NCI-H748 treated with DMSO at 0.1 percent for 48 hours (cell line): ENCODE measurements around the gene CPA1.
A peak's percentile ranks its signal among the peaks of the same experiment; 100 is the strongest.

Experiments
- DNase-seq: peaks from one replicate; lab custom pipeline; 2025; lab: John Stamatoyannopoulos, UW

CPA1 gene

GRCh38 chr7:130356121-130356875, 24.0 kb upstream of the CPA1 start:
- DNase-seq: no peak

- DNase-seq: no peak
Observed at GRCh38 chr7:130356876-130357611, 23.2 kb upstream of the CPA1 start.

GRCh38 chr7:130358471-130358870, 21.8 kb upstream of the CPA1 start:
- no peak for DNase-seq

- DNase-seq: no peak
Observed at GRCh38 chr7:130359276-130359857, 20.9 kb upstream of the CPA1 start.

- no peak for DNase-seq
Observed at GRCh38 chr7:130360518-130360917, 19.8 kb upstream of the CPA1 start.

- DNase-seq: no peak
Observed at GRCh38 chr7:130361681-130362080, 18.6 kb upstream of the CPA1 start.

- no peak for DNase-seq
Observed at GRCh38 chr7:130362251-130362816, 18.0 kb upstream of the CPA1 start.

- no peak for DNase-seq
Observed at GRCh38 chr7:130363026-130363847, 17.1 kb upstream of the CPA1 start.

- no peak for DNase-seq
Observed at GRCh38 chr7:130364451-130364850, 15.8 kb upstream of the CPA1 start.

GRCh38 chr7:130365088-130365487, 15.2 kb upstream of the CPA1 start:
- DNase-seq: no peak

- DNase-seq: peak; percentile 98
Observed at GRCh38 chr7:130365511-130366441, 14.5 kb upstream of the CPA1 start.

GRCh38 chr7:130366564-130366963, 13.7 kb upstream of the CPA1 start:
- DNase-seq: no peak

- DNase-seq: no peak
Observed at GRCh38 chr7:130367088-130367755, 13.1 kb upstream of the CPA1 start.

- DNase-seq: no peak
Observed at GRCh38 chr7:130367836-130368746, 12.2 kb upstream of the CPA1 start.

- DNase-seq: no peak
Observed at GRCh38 chr7:130369110-130369711, 11.1 kb upstream of the CPA1 start.

GRCh38 chr7:130369831-130370550, 10.3 kb upstream of the CPA1 start:
- DNase-seq: no peak

- DNase-seq: no peak
Observed at GRCh38 chr7:130371046-130371445, 9.2 kb upstream of the CPA1 start.
